ENCODE data around the gene FTSJ3. TPM values are rescaled to one million over a fixed set of nuclear protein-coding genes. Genes with fewer than 3 reads are reported as not detected.

The FTSJ3 gene
- polyA plus RNA-seq, 2 of the 4 experiments (the other 2 are of a cell fraction), result 74.5 to 104 TPM

- TF ChIP-seq RAD21 (conservative IDR thresholded peaks at IDR 0.05 in 1 of 2, IDR thresholded peaks at IDR 0.05 in 1 of 2), result no peak
- no peak for TF ChIP-seq SREBF2 (IDR thresholded peaks at IDR 0.05)
Observed at GRCh38 chr17:63816669-63817068, 10.8 kb downstream of the FTSJ3 start (continued).

- Histone ChIP-seq H3K4me3 (no peak overlapping the region), H3K4me2 (no peak overlapping the region), H3K27ac (no peak overlapping the region), H3K9me3 (no peaks in the 10 kb centered on the region), H3K4me1 (peaks cover 24% of the 10 kb centered on the region)
- ATAC-seq (no peak), FAIRE-seq (no peak), DNase-seq (ENCODE audit: low read depth in 1 of 2, low spot score in 1 of 2) (no peak)
- POLR2A ChIA-PET, result interaction anchor here (1.0 kb wide), 2 partner anchors 11 to 43 kb away, joined by 3 read pairs; partner anchors contain the start of genes CCDC47 and PSMC5
- 92% methylated on average over 2 of the region's 2 CpGs for WGBS (ENCODE audit: missing lambda C conversion rate)
- CTCF ChIA-PET, result interaction anchor here (1.5 to 5.7 kb wide), 5 partner anchors 11 to 33 kb away, joined by 5 to 33 read pairs (median 8); partner anchors contain the start of genes FTSJ3 and PSMC5
- TF ChIP-seq MAFK (IDR thresholded peaks at IDR 0.05; ENCODE audit: partially characterized antibody), result peak; percentile 84
- TF ChIP-seq RARB (CRISPR knock-in tag; IDR thresholded peaks at IDR 0.05), result no peak
Observed at GRCh38 chr17:63816123-63816522, 11.3 kb downstream of the FTSJ3 start.

GRCh38 chr17:63809970-63810369, 17.5 kb downstream of the FTSJ3 start:
- no peak for TF ChIP-seq HOXA7 (CRISPR knock-in tag; IDR thresholded peaks at IDR 0.05)
- no peak for TF ChIP-seq ATOH8 (CRISPR knock-in tag; IDR thresholded peaks at IDR 0.05; ENCODE audit: low read depth)
- FAIRE-seq (no peak), DNase-seq (ENCODE audit: low read depth in 1 of 2, low spot score in 1 of 2) (no peak), ATAC-seq (no peak)
- no peaks in the 10 kb centered on the region for H3K4me1 ChIP-seq
- no peaks in the 10 kb centered on the region for H3K9me3 ChIP-seq
- H3K27ac ChIP-seq, result no peak overlapping the region
- POLR2A ChIA-PET, result interaction anchor here (0.5 to 2.6 kb wide), 2 partner anchors 34 to 36 kb away, joined by 3 to 8 read pairs; partner anchors contain the start of genes CCDC47 and DDX42
- H3K4me2 ChIP-seq, result no peak overlapping the region
- CTCF ChIA-PET, result interaction anchor here (0.6 to 2.4 kb wide), 9 partner anchors 9 to 610 kb away, joined by 3 to 11 read pairs (median 5); partner anchors contain the start of gene LIMD2
- 92% methylated on average over 9 of the region's 9 CpGs for WGBS (ENCODE audit: missing lambda C conversion rate)
- no peak overlapping the region for H3K4me3 ChIP-seq

GRCh38 chr17:63805591-63805990, 21.9 kb downstream of the FTSJ3 start:
- FAIRE-seq (no peak), DNase-seq (ENCODE audit: low read depth in 1 of 2, low spot score in 1 of 2) (no peak), ATAC-seq (no peak)
- CTCF ChIA-PET, result interaction anchor here (1.6 to 2.1 kb wide), 2 partner anchors 11 to 29 kb away, joined by 5 to 10 read pairs; no protein-coding TSS in a partner anchor
- H3K4me3 ChIP-seq, result no peak overlapping the region
- H3K9me3 ChIP-seq, result no peaks in the 10 kb centered on the region
- no peak overlapping the region for H3K4me2 ChIP-seq
- POLR2A ChIA-PET, result interaction anchor here (1.2 to 1.5 kb wide), 2 partner anchors 32 kb away, joined by 3 to 5 read pairs; partner anchors contain the start of genes CCDC47 and DDX42
- no peaks in the 10 kb centered on the region for H3K4me1 ChIP-seq
- 70% methylated on average over 2 of the region's 2 CpGs for WGBS (ENCODE audit: missing lambda C conversion rate)
- H3K27ac ChIP-seq, result no peak overlapping the region
- TF ChIP-seq ZNF302 (CRISPR knock-in tag; IDR thresholded peaks at IDR 0.05) (no peak), HMGXB4 (CRISPR knock-in tag; IDR thresholded peaks at IDR 0.05; ENCODE audit: borderline replicate concordance) (no peak), FOSB (CRISPR knock-in tag; IDR thresholded peaks at IDR 0.05) (no peak), EP300 (IDR thresholded peaks at IDR 0.05) (no peak), HEYL (CRISPR knock-in tag; IDR thresholded peaks at IDR 0.05) (no peak), SREBF2 (IDR thresholded peaks at IDR 0.05) (no peak), MAFK (IDR thresholded peaks at IDR 0.05; ENCODE audit: partially characterized antibody) (no peak), RCOR1 (IDR thresholded peaks at IDR 0.05; ENCODE audit: low read depth, low read length) (no peak), MAX (IDR thresholded peaks at IDR 0.05) (no peak), EHMT2 (IDR thresholded peaks at IDR 0.05; ENCODE audit: low read depth) (no peak)
